MCF 10A (cell line): ENCODE measurements around the gene SNX1. TPM values are rescaled to one million over a fixed set of nuclear protein-coding genes. Genes with fewer than 3 reads are reported as not detected.

Experiments
- BruUV-seq: library from RNA; stranded (reverse); fragments of 400-500 nt; replicated peaks from 2 replicates; lab custom pipeline; 2021; lab: Mats Ljungman, UMichigan
- CTCF ChIA-PET: fragments of 300-600 bp; sonication (Branson Sonifier 250); formaldehyde crosslinking; extraction: SDS; loops from one replicate; lab custom pipeline; 2021; ENCODE audit warnings: antibody characterized with exemption, inconsistent platforms; lab: Yijun Ruan, JAX
- POLR2A ChIA-PET: fragments of 300-600, 350-650 bp; sonication (Branson Sonifier 250); formaldehyde crosslinking; extraction: SDS; loops from one replicate; lab custom pipeline; 2020; ENCODE audit warnings: antibody characterized with exemption, inconsistent platforms; lab: Yijun Ruan, JAX
- DNase-seq: peaks from one replicate; pipeline ENCODE4 v3.0.0-alpha.2; 2018; ENCODE audit not compliant: unreplicated experiment
- H3K27ac Mint-ChIP-seq: one replicate; pipeline ENCODE4 v1.8.0; 2022; ENCODE audit warnings: mild to moderate bottlenecking, low read depth, mixed read lengths; ENCODE audit not compliant: unreplicated experiment
- H3K27me3 Mint-ChIP-seq: one replicate; pipeline ENCODE4 v1.8.0; 2022; ENCODE audit warnings: mixed read lengths; ENCODE audit not compliant: insufficient read depth, unreplicated experiment
- H3K36me3 Mint-ChIP-seq: one replicate; pipeline ENCODE4 v1.8.0; 2022; ENCODE audit warnings: mild to moderate bottlenecking, moderate library complexity, mixed read lengths; ENCODE audit not compliant: insufficient read depth, unreplicated experiment
- H3K4me1 Mint-ChIP-seq: one replicate; pipeline ENCODE4 v1.8.0; 2022; ENCODE audit warnings: mixed read lengths; ENCODE audit not compliant: insufficient read depth, unreplicated experiment
- H3K4me3 Mint-ChIP-seq: one replicate; pipeline ENCODE4 v1.8.0; 2022; ENCODE audit warnings: mild to moderate bottlenecking, moderate library complexity, mixed read lengths; ENCODE audit not compliant: unreplicated experiment
- H3K9me3 Mint-ChIP-seq: one replicate; pipeline ENCODE4 v1.8.0; 2022; ENCODE audit warnings: mixed read lengths; ENCODE audit not compliant: unreplicated experiment
- intact Hi-C: fragments of 100-400 bp; cut with micrococcal nuclease; formaldehyde crosslinking; loops from 2 replicates; pipeline ENCODE4 v1.14.1; 2022
- total RNA-seq: library from RNA; stranded (reverse); gene quantifications from 2 replicates; pipeline ENCODE4 v1.2.3, GENCODE V29; 2022
- TF ChIP-seq, protein P1 (sequence below): fragments of 200-600 bp; IDR thresholded peaks from one replicate; pipeline ENCODE4 v1.8.0; 2022; ENCODE audit warnings: antibody characterized with exemption, mild to moderate bottlenecking; ENCODE audit not compliant: unreplicated experiment

SNX1 gene
- total RNA-seq, 1 experiment from 2014 or later: 70.2 TPM

DNA sequence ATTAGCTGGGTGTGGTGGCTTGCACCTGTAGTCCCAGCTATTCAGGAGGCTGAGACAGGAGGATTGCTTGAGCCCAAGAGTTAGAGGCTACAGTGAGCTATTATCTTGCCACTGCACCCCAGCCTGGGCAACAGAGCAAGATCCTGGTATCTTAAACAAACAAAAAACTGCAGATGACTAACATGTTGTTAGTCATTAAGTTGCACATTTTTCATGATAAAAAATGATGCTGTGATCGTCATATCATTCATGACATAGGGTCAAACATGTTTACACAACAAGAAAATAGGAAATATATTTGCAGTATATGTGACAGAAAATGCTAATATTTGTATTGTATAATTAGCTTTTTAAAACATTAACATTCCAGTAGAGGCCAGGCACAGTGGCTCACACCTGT is 29.3 kb upstream of the SNX1 start:
- DNase-seq: no peak
- no peak overlapping the region for H3K4me3 Mint-ChIP-seq
- no peaks in the 10 kb centered on the region for H3K9me3 Mint-ChIP-seq
- intact Hi-C loops: loop anchor here (5.0 kb wide), 3 partner anchors 119 to 234 kb away; partner anchors contain the start of gene HERC1
- no TSS peak for BruUV-seq
- TF ChIP-seq, protein P1, sequence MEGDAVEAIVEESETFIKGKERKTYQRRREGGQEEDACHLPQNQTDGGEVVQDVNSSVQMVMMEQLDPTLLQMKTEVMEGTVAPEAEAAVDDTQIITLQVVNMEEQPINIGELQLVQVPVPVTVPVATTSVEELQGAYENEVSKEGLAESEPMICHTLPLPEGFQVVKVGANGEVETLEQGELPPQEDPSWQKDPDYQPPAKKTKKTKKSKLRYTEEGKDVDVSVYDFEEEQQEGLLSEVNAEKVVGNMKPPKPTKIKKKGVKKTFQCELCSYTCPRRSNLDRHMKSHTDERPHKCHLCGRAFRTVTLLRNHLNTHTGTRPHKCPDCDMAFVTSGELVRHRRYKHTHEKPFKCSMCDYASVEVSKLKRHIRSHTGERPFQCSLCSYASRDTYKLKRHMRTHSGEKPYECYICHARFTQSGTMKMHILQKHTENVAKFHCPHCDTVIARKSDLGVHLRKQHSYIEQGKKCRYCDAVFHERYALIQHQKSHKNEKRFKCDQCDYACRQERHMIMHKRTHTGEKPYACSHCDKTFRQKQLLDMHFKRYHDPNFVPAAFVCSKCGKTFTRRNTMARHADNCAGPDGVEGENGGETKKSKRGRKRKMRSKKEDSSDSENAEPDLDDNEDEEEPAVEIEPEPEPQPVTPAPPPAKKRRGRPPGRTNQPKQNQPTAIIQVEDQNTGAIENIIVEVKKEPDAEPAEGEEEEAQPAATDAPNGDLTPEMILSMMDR: no peak
- H3K4me1 Mint-ChIP-seq: peaks cover 5% of the 10 kb centered on the region
- ChIA-PET POLR2A (interaction anchor here (0.5 to 3.6 kb wide), 2 partner anchors 314 to 348 kb away, joined by 3 to 26 read pairs; no protein-coding TSS in a partner anchor), CTCF (interaction anchor here (0.6 to 9.8 kb wide), 11 partner anchors 20 to 456 kb away, joined by 3 to 164 read pairs (median 6); partner anchors contain the start of gene DAPK2)
- peaks cover 6% of the 10 kb centered on the region for H3K36me3 Mint-ChIP-seq
- H3K27me3 Mint-ChIP-seq: no peaks in the 10 kb centered on the region
- H3K27ac Mint-ChIP-seq: no peak overlapping the region

DNA sequence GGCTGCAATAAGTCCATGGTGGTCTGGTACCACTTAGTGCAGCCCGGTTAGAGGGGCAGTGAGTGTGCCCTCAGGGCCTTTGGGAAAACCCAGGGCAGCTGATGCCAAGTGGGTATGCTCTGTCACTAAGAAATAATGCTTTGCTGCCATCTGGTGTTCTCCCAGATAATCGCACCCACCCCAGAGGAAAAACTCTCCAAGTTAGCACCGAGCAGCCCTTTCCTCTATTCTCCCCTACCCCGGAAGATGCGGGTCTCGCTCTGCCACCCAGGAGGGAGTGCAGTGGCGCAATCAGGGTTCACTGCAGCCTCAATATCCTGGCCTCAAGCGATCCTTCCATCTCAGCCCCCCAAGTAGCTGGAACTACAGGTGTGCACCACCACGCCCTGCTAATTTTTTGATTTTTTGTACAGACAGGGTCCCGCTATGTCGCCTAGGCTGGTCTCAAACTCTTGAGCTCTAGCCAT is 28.2 kb upstream of the SNX1 start:
- BruUV-seq: no TSS peak
- Mint-ChIP-seq H3K36me3 (peaks cover 15% of the 10 kb centered on the region), H3K4me1 (peaks cover 7% of the 10 kb centered on the region), H3K27me3 (no peaks in the 10 kb centered on the region), H3K4me3 (no peak overlapping the region), H3K9me3 (no peaks in the 10 kb centered on the region), H3K27ac (no peak overlapping the region)
- ChIA-PET CTCF (interaction anchor here (0.6 to 9.8 kb wide), 59 partner anchors 8 to 728 kb away, joined by 3 to 164 read pairs (median 4); partner anchors contain the start of genes CIAO2A, DAPK2 and HERC1), POLR2A (interaction anchor here (0.7 to 3.6 kb wide), 7 partner anchors 24 to 403 kb away, joined by 3 to 26 read pairs (median 4); partner anchors contain the start of genes CIAO2A and SNX1)
- TF ChIP-seq, protein P1: peak; percentile 75
- DNase-seq: peak; percentile 67
- intact Hi-C loops: loop anchor here (1.0 to 5.0 kb wide), 5 partner anchors 120 to 457 kb away; partner anchors contain the start of gene HERC1

DNA sequence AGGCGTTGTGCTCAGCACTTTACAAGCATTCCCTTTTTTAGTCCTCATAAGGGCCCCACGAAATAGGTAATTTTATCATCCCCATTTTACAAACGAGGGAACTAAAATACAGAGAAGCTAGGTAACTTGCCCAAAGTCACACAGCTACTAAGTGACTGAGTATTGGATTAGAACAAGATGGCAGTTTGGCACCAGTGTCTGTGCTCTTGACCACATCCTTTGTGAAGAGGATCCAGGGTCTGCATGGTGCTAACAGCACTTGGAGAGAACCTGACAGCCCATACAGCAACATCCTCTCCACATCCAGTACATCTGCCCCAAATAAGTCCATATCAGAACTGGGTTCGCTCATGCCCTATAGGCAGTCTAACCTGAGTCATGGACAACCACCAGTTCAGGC is 27.6 kb upstream of the SNX1 start:
- H3K4me1 Mint-ChIP-seq: peaks cover 7% of the 10 kb centered on the region
- TF ChIP-seq, protein P1: no peak
- no peak overlapping the region for H3K4me3 Mint-ChIP-seq
- no peaks in the 10 kb centered on the region for H3K9me3 Mint-ChIP-seq
- ChIA-PET POLR2A (interaction anchor here (0.5 to 3.6 kb wide), 7 partner anchors 23 to 770 kb away, joined by 3 to 26 read pairs (median 4); partner anchors contain the start of genes CIAO2A and SNX1), CTCF (interaction anchor here (0.6 to 9.8 kb wide), 46 partner anchors 7 to 592 kb away, joined by 3 to 164 read pairs (median 4); partner anchors contain the start of genes CIAO2A and HERC1)
- peaks cover 20% of the 10 kb centered on the region for H3K36me3 Mint-ChIP-seq
- H3K27ac Mint-ChIP-seq: no peak overlapping the region
- no peak for DNase-seq
- H3K27me3 Mint-ChIP-seq: no peaks in the 10 kb centered on the region
- BruUV-seq: no TSS peak
- intact Hi-C loops: loop anchor here (5.0 kb wide), 3 partner anchors 121 to 236 kb away; partner anchors contain the start of gene HERC1

DNA sequence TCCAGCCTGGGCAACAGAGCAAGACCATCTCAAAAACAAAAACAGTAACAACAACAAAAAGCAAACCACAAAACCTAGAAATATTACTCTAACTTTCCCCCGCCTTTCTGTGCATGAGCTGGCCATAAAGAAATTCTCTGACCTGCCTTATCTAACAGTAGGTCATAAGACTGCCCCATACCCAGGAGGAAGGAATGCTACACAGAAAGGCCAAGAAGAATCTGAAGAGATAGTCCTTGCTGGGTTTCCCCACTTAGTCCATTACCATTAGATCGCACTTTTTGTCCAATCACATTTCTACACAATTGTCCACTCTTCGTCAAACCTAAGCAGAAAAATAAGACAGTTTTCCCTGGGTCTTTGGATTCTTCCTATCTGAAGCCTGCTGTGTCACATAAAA is 25.7 kb upstream of the SNX1 start:
- Mint-ChIP-seq H3K27me3 (no peaks in the 10 kb centered on the region), H3K27ac (no peak overlapping the region), H3K4me1 (peaks cover 7% of the 10 kb centered on the region), H3K36me3 (peaks cover 25% of the 10 kb centered on the region), H3K4me3 (no peak overlapping the region), H3K9me3 (no peaks in the 10 kb centered on the region)
- intact Hi-C loops: no loop called here
- no TSS peak for BruUV-seq
- TF ChIP-seq, protein P1: no peak
- CTCF ChIA-PET: interaction anchor here (0.9 to 9.8 kb wide), 6 partner anchors 23 to 315 kb away, joined by 3 to 164 read pairs (median 6); partner anchors contain the start of gene CIAO2A
- no peak for DNase-seq
- POLR2A ChIA-PET: no interaction called here
